ENCODE results near the gene ZNF740.

The ZNF740 gene

DNA sequence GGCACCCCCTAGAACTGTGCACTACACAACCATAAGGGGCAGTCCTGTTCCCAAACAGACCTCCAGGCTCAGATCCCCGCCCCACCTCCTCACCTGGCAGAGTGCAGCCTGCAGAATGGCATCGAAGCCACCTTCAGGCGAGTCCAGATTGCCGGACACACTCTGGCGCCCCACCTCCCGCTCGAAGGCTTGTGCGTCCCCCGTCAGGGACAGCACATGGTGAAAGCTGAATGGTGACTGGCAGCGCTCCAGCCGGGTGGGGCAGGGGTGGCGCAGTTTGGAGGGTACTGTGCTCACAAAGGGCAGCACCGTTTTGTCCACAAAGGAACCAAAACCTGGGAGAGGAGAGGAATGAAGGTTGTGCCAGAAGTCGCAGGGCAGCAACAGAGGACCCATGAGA is 16.0 kb downstream of the ZNF740 start:
- TF ChIP-seq ZNF8 (CRISPR knock-in tag; IDR thresholded peaks at IDR 0.05) (no peak), ZC3H10 (CRISPR knock-in tag; IDR thresholded peaks at IDR 0.05) (no peak), ZNF565 (CRISPR knock-in tag; conservative IDR thresholded peaks at IDR 0.05; ENCODE audit: low read depth) (no peak), PATZ1 (CRISPR knock-in tag; IDR thresholded peaks at IDR 0.05; ENCODE audit: borderline replicate concordance) (no peak), TCF4 (CRISPR knock-in tag; IDR thresholded peaks at IDR 0.05; ENCODE audit: borderline replicate concordance) (no peak), ZFP3 (CRISPR knock-in tag; IDR thresholded peaks at IDR 0.05) (no peak), RARB (CRISPR knock-in tag; IDR thresholded peaks at IDR 0.05) (no peak), OSR1 (CRISPR knock-in tag; IDR thresholded peaks at IDR 0.05) (no peak), ZNF70 (CRISPR knock-in tag; IDR thresholded peaks at IDR 0.05) (no peak), PPARA (CRISPR knock-in tag; IDR thresholded peaks at IDR 0.05; ENCODE audit: borderline replicate concordance) (no peak), BACH2 (CRISPR knock-in tag; IDR thresholded peaks at IDR 0.05; ENCODE audit: borderline replicate concordance) (no peak)
- ATAC-seq = no peak

DNA sequence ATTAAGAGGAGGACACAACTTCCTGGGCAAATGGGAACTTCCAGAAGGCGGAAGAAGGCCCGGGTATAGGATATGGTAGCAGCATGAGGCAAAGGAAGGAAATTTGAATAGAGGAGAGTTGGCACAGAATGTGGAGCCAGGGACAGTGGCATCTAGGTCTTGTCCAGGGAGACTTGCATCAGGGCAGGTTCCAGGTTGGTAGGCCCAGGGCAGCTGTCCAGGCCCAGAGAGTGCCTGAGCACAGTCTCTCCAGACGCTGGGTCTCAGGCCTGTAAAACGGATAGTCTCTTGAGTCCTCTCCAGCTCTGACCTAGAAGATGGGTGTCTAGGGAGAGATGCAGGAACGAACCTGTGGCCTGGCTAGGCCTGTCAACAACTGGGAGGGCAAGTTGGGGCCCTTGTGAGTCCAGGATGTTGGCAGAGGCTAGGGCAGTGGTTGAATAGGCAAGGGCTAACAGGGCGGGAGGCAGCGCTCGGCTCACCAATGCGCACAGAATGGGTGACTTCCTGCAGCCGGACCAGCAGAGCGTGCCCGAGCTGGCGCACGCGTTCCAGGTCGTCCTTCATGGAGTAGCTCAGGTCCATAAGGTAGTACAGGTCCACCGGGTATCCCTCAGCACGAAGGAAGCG is 16.6 kb downstream of the ZNF740 start:
- TF ChIP-seq, protein P1, sequence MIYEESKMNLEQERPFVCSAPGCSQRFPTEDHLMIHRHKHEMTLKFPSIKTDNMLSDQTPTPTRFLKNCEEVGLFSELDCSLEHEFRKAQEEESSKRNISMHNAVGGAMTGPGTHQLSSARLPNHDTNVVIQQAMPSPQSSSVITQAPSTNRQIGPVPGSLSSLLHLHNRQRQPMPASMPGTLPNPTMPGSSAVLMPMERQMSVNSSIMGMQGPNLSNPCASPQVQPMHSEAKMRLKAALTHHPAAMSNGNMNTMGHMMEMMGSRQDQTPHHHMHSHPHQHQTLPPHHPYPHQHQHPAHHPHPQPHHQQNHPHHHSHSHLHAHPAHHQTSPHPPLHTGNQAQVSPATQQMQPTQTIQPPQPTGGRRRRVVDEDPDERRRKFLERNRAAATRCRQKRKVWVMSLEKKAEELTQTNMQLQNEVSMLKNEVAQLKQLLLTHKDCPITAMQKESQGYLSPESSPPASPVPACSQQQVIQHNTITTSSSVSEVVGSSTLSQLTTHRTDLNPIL (CRISPR knock-in tag; IDR thresholded peaks at IDR 0.05; ENCODE audit: low read depth) = no peak
- TF ChIP-seq ZNF8 (CRISPR knock-in tag; IDR thresholded peaks at IDR 0.05) (no peak), CSDC2 (CRISPR knock-in tag; IDR thresholded peaks at IDR 0.05) (no peak), GLIS3 (CRISPR knock-in tag; IDR thresholded peaks at IDR 0.05) (no peak), ESRRG (CRISPR knock-in tag; IDR thresholded peaks at IDR 0.05) (no peak), ZNF565 (CRISPR knock-in tag; conservative IDR thresholded peaks at IDR 0.05; ENCODE audit: low read depth) (no peak), OSR1 (CRISPR knock-in tag; IDR thresholded peaks at IDR 0.05) (no peak), ZFP30 (CRISPR knock-in tag; IDR thresholded peaks at IDR 0.05) (no peak), POU6F1 (CRISPR knock-in tag; IDR thresholded peaks at IDR 0.05; ENCODE audit: borderline replicate concordance, low read depth) (no peak), TOX (CRISPR knock-in tag; IDR thresholded peaks at IDR 0.05; ENCODE audit: borderline replicate concordance) (no peak), ARNTL (CRISPR knock-in tag; IDR thresholded peaks at IDR 0.05; ENCODE audit: borderline replicate concordance, low read depth) (no peak)
- TF ChIP-seq, protein P2, sequence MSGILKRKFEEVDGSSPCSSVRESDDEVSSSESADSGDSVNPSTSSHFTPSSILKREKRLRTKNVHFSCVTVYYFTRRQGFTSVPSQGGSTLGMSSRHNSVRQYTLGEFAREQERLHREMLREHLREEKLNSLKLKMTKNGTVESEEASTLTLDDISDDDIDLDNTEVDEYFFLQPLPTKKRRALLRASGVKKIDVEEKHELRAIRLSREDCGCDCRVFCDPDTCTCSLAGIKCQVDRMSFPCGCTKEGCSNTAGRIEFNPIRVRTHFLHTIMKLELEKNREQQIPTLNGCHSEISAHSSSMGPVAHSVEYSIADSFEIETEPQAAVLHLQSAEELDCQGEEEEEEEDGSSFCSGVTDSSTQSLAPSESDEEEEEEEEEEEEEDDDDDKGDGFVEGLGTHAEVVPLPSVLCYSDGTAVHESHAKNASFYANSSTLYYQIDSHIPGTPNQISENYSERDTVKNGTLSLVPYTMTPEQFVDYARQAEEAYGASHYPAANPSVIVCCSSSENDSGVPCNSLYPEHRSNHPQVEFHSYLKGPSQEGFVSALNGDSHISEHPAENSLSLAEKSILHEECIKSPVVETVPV (CRISPR knock-in tag; IDR thresholded peaks at IDR 0.05) = no peak
- ATAC-seq = no peak; the same call in 1 of the 3 replicates

DNA sequence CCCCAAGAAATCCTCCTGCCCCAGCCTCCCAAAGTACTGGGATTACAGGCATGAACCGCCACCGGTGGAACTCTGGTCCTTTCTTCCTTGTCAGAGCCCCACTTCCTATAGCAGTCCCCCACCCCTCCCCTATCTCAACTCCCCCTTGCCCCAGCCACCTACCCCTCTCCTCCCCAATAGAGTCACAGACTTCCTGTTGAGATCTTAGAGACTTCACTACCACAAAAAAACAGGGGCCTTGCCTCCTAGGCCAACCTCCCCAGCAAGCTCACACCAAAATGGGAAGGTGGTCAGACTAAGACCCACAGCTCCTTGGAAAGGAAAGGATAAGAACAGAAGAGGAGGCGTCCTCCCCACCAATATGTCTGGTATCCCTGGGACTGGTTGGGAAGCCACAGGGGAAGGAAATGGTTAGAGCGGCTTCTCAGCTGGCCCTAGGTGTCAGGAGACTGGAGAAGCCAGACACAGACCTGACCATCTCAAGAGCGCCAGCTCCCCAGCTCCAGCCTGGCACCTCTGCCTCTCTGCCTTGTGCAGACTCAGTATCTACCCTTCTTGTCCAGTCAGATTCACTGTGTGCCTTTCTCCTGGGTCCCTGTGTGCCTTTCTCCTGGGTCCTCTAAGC is 18.1 kb downstream of the ZNF740 start:
- no peak for TF ChIP-seq TOX (CRISPR knock-in tag; IDR thresholded peaks at IDR 0.05; ENCODE audit: borderline replicate concordance)
- TF ChIP-seq ZFP3 (CRISPR knock-in tag; IDR thresholded peaks at IDR 0.05) = no peak
- no peak for TF ChIP-seq ZC3H10 (CRISPR knock-in tag; IDR thresholded peaks at IDR 0.05)
- no peak for TF ChIP-seq OSR1 (CRISPR knock-in tag; IDR thresholded peaks at IDR 0.05)
- no peak for TF ChIP-seq RARB (CRISPR knock-in tag; IDR thresholded peaks at IDR 0.05)
- TF ChIP-seq, protein P2 (CRISPR knock-in tag; IDR thresholded peaks at IDR 0.05) = no peak
- TF ChIP-seq BACH2 (CRISPR knock-in tag; IDR thresholded peaks at IDR 0.05; ENCODE audit: borderline replicate concordance) = no peak
- no peak for TF ChIP-seq POU6F1 (CRISPR knock-in tag; IDR thresholded peaks at IDR 0.05; ENCODE audit: borderline replicate concordance, low read depth)
- no peak for TF ChIP-seq GLIS3 (CRISPR knock-in tag; IDR thresholded peaks at IDR 0.05)
- TF ChIP-seq, protein P1 (CRISPR knock-in tag; IDR thresholded peaks at IDR 0.05; ENCODE audit: low read depth) = no peak
- TF ChIP-seq ZNF8 (CRISPR knock-in tag; IDR thresholded peaks at IDR 0.05) = no peak
- no peak for TF ChIP-seq ZNF70 (CRISPR knock-in tag; IDR thresholded peaks at IDR 0.05)
- TF ChIP-seq CSDC2 (CRISPR knock-in tag; IDR thresholded peaks at IDR 0.05) = no peak
- no peak for TF ChIP-seq SNAI2 (CRISPR knock-in tag; IDR thresholded peaks at IDR 0.05)
- TF ChIP-seq ZNF565 (CRISPR knock-in tag; conservative IDR thresholded peaks at IDR 0.05; ENCODE audit: low read depth) = no peak
- TF ChIP-seq ISL1 (CRISPR knock-in tag; IDR thresholded peaks at IDR 0.05) = no peak
- ATAC-seq = no peak
